Ovary (tissue), 9 donors: ENCODE data around the gene GULP1. TPM values are rescaled to one million over a fixed set of nuclear protein-coding genes. Genes with fewer than 3 reads are reported as not detected.

Experiments used
- DNase-seq, 5 donors: peaks; one replicate each; pipeline ENCODE4 v3.0.0-alpha.2; 2019 to 2020
- H3K27ac ChIP-seq, 2 donors: fragments of 200-600 bp; one replicate each; pipeline versions ENCODE4 v1.5.1 to v1.8.0; 2019 to 2022
- H3K27me3 ChIP-seq: fragments of 200-600 bp; one replicate; pipeline ENCODE4 v1.8.0; 2022
- H3K36me3 ChIP-seq: fragments of 200-600 bp; sonication (generic); one replicate; pipeline ENCODE4 v1.5.1; 2019
- H3K4me1 ChIP-seq: one replicate; pipeline ENCODE4 v1.8.1; 2013; ENCODE audit warnings: mild to moderate bottlenecking, moderate library complexity; ENCODE audit not compliant: insufficient read depth
- H3K4me3 ChIP-seq: fragments of 200-600 bp; sonication (generic); one replicate; pipeline ENCODE4 v1.5.1; 2017
- H3K9me3 ChIP-seq, 2 donors: fragments of 200-600 bp in 1 of 2; sonication (generic) in 1 of 2; one replicate each; pipeline versions ENCODE4 v1.5.1 to v1.8.1; 2013 to 2019; ENCODE audit warnings: mild to moderate bottlenecking in 1 of 2, moderate library complexity in 1 of 2
- EP300 ChIP-seq: sonication (generic); formaldehyde crosslinking; IDR thresholded peaks from one replicate; pipeline ENCODE4 v1.6.1; 2017; ENCODE audit warnings: antibody characterized with exemption
- POLR2A ChIP-seq: fragments of 450-650 bp; IDR thresholded peaks from one replicate; pipeline ENCODE4 v1.6.1; 2017; ENCODE audit warnings: antibody characterized with exemption, mild to moderate bottlenecking, moderate library complexity
- WGBS, 3 donors: extraction: QIAGEN DNeasy Blood & Tissue Kit in 1 of 3; methylation state at CpG; one replicate each; pipeline versions ENCODE4 v1.1.5 to v1.1.7; 2013 to 2017; 5-methylcytosine and 5-hydroxymethylcytosine counted together
- intact Hi-C, 4 donors: fragments of 100-400 bp; cut with DNase I; formaldehyde crosslinking; loops; one replicate each; pipeline versions ENCODE4 v1.11.0 to v1.15.1; 2022 to 2023
- polyA plus RNA-seq, 2 donors: library from polyadenylated mRNA; stranded (reverse); fragments of 200-250 nt in 1 of 2; fragments of 350-450 nt in 1 of 2; fragmentation: Illumina TruSeq in 1 of 2; extraction: RNeasy Lipid Tissue Mini Kit (QIAGEN cat#74804) in 1 of 2; gene quantifications; one replicate each; pipeline ENCODE4 v1.2.3, GENCODE V29; 2013 to 2014
- total RNA-seq, 7 donors: library from RNA; depleted of rRNA in 2 of 7; stranded (reverse); fragments of >200 nt in 2 of 7; fragmentation: NEBNext Ultra II Directional in 3 of 7; extraction: Animal tissue kit (Norgen Biotek cat#: 25700) in 3 of 7; gene quantifications; one replicate each; pipeline versions ENCODE4 v1.1.0 to v1.2.4, GENCODE V29; 2016 to 2023
- TF ChIP-seq, protein P1 (sequence below), 3 donors: fragments of 450-650 bp in 2 of 3; fragments of 200-600 bp in 1 of 3; IDR thresholded peaks; one replicate each; pipeline versions ENCODE4 v1.5.1 to v1.8.0; 2016 to 2022; ENCODE audit warnings: antibody characterized with exemption in 3 of 3, mild to moderate bottlenecking in 1 of 3
- donor health status: DM: no; HTN: no; CAD: no; lungs with moderate emphysema.
- donor health status: DM: no; HTN: no; CAD: no.
- donor health status: Bipolar disorder and iron deficiency.
- donor health status: DM: yes; HTN: yes; CAD: no.
- donor health status: DM: no; HTN: no; CAD: no.
- donor health status: DM: yes; HTN: yes; CAD: no.

GULP1 gene
- total and polyA plus RNA-seq, 9 donors, result 22.3 to 57.7 (median 42.9) TPM

DNA sequence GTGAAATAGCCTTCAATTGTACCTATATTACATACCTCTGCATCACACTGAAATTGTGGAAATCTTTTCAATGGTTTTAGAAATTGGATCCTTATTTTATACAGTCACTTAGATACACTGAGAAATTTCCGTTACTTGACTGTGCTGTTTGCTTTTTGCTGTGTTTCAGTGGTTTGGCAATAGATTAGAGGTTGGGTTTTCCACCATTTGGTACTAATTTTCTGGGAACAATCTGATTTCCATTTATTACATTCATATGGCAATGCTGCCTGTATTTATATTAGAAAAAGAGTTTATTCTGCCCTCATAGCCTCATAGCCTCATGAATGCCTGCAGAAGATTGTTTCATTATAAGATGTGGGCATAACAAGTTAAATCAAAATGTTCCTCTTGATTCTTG, 285.0 kb downstream of the GULP1 start:
- 89 to 98% (median 97%) methylated on average over 1 of the region's 1 CpG for WGBS, 3 donors
- no peaks in the 10 kb centered on the region for H3K36me3 ChIP-seq
- no peaks in the 10 kb centered on the region for H3K9me3 ChIP-seq
- no peak for TF ChIP-seq POLR2A
- TF ChIP-seq, protein P1, sequence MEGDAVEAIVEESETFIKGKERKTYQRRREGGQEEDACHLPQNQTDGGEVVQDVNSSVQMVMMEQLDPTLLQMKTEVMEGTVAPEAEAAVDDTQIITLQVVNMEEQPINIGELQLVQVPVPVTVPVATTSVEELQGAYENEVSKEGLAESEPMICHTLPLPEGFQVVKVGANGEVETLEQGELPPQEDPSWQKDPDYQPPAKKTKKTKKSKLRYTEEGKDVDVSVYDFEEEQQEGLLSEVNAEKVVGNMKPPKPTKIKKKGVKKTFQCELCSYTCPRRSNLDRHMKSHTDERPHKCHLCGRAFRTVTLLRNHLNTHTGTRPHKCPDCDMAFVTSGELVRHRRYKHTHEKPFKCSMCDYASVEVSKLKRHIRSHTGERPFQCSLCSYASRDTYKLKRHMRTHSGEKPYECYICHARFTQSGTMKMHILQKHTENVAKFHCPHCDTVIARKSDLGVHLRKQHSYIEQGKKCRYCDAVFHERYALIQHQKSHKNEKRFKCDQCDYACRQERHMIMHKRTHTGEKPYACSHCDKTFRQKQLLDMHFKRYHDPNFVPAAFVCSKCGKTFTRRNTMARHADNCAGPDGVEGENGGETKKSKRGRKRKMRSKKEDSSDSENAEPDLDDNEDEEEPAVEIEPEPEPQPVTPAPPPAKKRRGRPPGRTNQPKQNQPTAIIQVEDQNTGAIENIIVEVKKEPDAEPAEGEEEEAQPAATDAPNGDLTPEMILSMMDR (IDR thresholded peaks at IDR 0.05), result no peak
- no peak for TF ChIP-seq EP300
- no peaks in the 10 kb centered on the region for H3K27me3 ChIP-seq
- DNase-seq, result no peak
- intact Hi-C loops, result no loop called here
- H3K4me3 ChIP-seq, result no peak overlapping the region
- H3K4me1 ChIP-seq, result no peaks in the 10 kb centered on the region
- H3K27ac ChIP-seq, result no peak overlapping the region

DNA sequence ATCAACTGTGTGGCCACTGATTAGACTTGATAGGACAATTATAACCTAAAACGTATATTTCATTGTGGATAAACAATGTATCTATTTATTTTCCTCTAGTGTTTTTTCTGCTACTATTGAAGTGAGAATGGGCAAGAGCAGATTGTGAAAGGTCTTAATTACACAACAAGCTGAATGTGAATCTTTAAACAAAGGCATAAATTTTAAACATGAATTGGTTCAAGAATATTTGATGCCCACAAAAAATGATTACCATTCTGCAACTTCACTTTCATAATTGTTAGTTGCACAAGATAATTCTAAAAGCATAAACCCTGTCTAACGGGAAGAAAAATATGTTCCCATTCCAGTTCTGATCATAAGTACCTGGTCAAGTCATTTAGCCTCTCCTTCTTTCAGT, 285.6 kb downstream of the GULP1 start:
- no peaks in the 10 kb centered on the region for H3K4me1 ChIP-seq
- DNase-seq, result no peak
- TF ChIP-seq, protein P1 (IDR thresholded peaks at IDR 0.05), result no peak
- TF ChIP-seq EP300, result no peak
- H3K4me3 ChIP-seq, result no peak overlapping the region
- no peak overlapping the region for H3K27ac ChIP-seq
- no peaks in the 10 kb centered on the region for H3K27me3 ChIP-seq
- intact Hi-C loops, result no loop called here
- H3K36me3 ChIP-seq, result no peaks in the 10 kb centered on the region
- WGBS, 3 donors, result 78 to 89% (median 83%) methylated on average over 2 of the region's 2 CpGs
- no peaks in the 10 kb centered on the region for H3K9me3 ChIP-seq

DNA sequence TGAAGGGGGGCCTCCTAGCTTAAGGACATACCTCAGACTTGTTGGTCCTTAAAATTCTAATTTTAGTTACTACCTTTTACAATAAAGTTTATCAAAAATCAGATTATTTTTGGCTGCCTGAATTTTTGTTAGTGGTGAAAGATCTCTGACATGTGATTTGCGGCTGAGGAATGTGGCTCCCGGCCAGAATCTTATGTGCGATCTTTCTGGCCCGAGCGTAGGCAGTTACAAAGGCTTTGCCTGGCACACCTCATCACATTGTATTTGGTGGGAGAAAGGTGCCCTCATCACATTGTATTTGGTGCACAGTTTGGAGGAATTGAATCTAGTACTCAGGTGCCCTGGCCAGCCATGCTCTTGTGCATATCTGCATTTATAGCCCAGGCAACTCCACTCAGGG, 289.1 kb downstream of the GULP1 start:
- 78 to 87% (median 81%) methylated on average over 5 of the region's 5 CpGs for WGBS, 3 donors
- TF ChIP-seq, protein P1 (IDR thresholded peaks at IDR 0.05), result no peak
- TF ChIP-seq EP300, result no peak
- no peaks in the 10 kb centered on the region for H3K9me3 ChIP-seq
- intact Hi-C loops, result no loop called here
- H3K4me1 ChIP-seq, result no peaks in the 10 kb centered on the region
- H3K27ac ChIP-seq, result no peak overlapping the region
- no peaks in the 10 kb centered on the region for H3K36me3 ChIP-seq
- peaks cover 2% of the 10 kb centered on the region for H3K27me3 ChIP-seq
- DNase-seq, result no peak
- no peak overlapping the region for H3K4me3 ChIP-seq

DNA sequence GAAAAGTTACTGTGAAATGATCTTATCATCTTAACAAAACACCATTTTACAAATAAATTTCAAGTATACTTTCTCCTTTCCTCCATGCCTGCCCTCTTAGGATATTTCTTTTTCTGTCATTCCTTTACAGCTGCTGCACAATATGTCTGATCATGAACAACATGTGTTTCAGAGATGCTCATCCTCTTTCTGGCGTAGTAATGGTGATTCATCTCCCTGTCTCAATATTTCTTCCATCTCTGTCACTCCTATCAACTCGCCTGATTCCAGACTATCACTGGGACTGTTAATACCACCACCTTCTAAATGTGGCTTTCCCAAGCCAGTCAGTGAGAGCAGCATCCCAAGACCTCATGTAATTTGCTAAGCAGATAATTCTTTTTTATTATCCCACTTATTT, 290.5 kb downstream of the GULP1 start:
- no peak overlapping the region for H3K4me3 ChIP-seq
- H3K4me1 ChIP-seq, result no peaks in the 10 kb centered on the region
- TF ChIP-seq POLR2A, result no peak
- peaks cover 2% of the 10 kb centered on the region for H3K27me3 ChIP-seq
- DNase-seq, result no peak
- intact Hi-C loops, result no loop called here
- no peaks in the 10 kb centered on the region for H3K9me3 ChIP-seq
- H3K36me3 ChIP-seq, result no peaks in the 10 kb centered on the region
- H3K27ac ChIP-seq, result no peak overlapping the region
- WGBS, 3 donors, result 95 to 97% (median 96%) methylated on average over 2 of the region's 2 CpGs

DNA sequence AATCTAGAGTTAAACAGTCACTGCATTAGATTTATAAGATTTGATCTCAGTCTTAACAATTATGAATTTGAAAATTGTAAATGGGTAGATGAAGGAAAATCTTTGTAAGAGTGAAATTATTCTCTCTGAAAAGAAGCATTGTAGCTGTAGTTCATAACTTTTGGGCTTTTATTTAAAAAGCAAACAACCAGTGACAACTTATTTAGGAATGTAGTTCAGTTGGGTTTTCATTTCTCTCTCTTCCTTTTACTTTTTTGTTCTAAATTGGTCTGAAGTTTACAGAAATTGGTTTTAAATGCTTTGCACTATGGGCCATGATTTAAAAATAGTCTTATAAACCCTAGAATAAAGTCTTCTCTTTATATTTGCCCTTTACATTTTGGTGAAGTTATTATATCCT, 296.6 kb downstream of the GULP1 start:
- Histone ChIP-seq H3K4me3 (no peak overlapping the region), H3K4me1 (no peaks in the 10 kb centered on the region), H3K9me3 (no peaks in the 10 kb centered on the region), H3K36me3 (no peaks in the 10 kb centered on the region), H3K27ac (no peak overlapping the region), H3K27me3 (peaks cover 5% of the 10 kb centered on the region)
- intact Hi-C loops, result no loop called here
- no peak for TF ChIP-seq POLR2A
- no peak for TF ChIP-seq EP300
- TF ChIP-seq, protein P1 (IDR thresholded peaks at IDR 0.05), result no peak
- no peak for DNase-seq
